ENCODE data around the gene ANTXRL.
"Not testable (repeated sequence)": the region's sequence is repeated elsewhere in the genome, so short reads cannot be mapped to it uniquely, and the experiment has no call there.

ANTXRL gene

GRCh38 chr10:46310143-46310514 lies 23.3 kb downstream of the ANTXRL start:
- no peak for DNase-seq

- no peak for DNase-seq
Measured at GRCh38 chr10:46310851-46311250, 24.1 kb downstream of the ANTXRL start.

DNA sequence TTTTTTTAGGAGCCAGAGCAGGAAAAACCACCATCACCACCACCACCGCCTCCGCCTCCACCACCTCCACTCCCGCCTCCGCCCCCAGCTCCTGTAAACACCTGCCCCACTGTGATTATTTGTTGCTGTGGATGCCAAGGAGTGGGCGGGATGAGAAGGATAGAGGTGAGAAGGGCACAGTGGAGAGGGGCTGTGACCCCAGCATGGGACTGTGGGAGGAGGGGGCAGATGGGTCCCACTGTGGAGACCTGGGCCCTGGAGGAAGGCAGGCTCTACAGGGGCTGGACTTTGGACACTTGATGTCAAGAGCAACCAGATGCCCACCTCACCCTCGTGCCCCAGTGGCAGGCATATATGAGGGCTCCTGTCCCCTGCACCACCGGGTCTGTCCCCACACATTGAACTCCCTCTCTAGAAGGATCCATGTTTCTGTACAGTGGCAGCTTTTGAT lies 24.7 kb downstream of the ANTXRL start:
- no peak for DNase-seq

GRCh38 chr10:46311961-46312431 lies 25.2 kb downstream of the ANTXRL start:
- not testable (repeated sequence) for DNase-seq

- no peak for DNase-seq
Measured at GRCh38 chr10:46312953-46313352, 26.2 kb downstream of the ANTXRL start.

DNA sequence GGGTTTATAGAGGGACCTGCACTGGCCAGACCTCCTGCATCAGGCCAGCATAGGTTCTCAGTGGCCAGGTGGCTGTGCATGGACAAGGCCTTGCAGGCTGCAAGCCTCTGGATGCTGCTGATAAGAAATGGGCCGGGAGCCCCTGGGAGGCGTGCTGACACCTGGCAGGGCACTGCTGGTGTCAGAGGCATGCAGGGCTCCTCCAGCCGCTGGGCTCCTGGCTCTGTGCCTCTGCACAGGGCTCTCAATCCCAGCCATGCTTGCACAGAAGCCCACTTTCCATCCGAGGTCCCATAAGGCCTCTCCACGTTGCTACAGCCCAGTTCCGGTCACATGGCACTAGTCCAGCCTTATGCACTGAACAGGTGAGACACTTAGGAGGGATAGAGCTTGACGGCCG lies 27.3 kb downstream of the ANTXRL start:
- DNase-seq, result no peak

GRCh38 chr10:46315071-46315860 lies 28.5 kb downstream of the ANTXRL start:
- DNase-seq, result not testable (repeated sequence)

DNA sequence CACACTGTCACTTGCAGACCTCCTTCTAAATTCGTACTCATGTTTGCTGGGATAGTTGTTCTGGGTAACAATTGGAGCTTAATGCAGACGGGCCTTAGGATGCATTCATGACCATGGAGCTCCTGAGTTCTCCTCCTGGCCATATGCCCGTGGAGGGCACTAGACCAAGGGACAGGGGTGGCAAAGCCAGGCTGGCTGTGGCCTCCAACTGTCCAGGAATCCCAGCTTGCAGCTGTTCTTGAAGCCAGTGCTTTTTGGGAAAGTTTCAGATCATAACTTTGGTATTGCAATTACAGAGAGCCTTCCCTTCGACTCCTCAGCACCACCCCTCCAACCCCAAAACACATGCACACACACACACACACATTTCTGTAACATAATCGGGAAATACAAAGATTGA lies 30.6 kb downstream of the ANTXRL start:
- DNase-seq, result no peak

- DNase-seq, result no peak
Measured at GRCh38 chr10:46317889-46318288, 31.1 kb downstream of the ANTXRL start.

DNA sequence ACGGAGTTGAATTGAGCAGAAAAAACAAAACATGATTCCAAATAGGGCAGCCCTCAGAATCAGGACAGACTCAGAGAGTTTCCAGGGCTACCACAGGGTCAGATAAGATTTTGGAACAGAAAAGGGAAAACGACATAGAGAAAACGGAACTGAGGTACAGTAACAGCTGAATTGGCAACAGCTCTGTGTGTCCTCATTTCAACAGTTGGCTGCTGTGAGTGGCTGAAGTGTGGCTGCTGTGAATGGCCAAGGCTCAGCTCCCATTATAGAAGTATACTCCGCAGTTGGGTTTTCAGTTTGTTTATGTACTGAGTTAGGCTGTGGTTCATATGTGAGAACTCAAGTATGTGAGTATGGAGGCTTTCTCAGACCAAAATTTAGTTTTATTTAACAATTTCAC lies 32.0 kb downstream of the ANTXRL start:
- DNase-seq, result no peak

DNA sequence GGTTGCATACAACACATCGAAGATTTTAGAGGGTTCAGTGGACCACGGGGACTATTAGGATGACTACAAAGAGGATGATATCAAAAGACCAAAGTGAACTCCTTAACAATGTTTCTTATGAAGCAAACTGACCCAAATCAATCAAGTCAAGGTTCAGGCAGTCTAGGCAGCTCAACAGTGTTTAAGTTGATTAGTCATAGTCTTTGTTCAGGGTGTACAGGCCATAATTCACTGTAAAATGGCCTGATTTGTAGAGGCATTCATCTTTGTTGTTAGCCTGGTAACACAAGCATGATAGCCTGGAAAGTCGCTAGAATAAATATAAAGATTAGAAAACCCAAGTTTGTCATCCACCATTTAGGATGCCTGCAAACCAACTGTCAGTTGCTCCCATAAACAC lies 32.6 kb downstream of the ANTXRL start:
- no peak for DNase-seq

DNA sequence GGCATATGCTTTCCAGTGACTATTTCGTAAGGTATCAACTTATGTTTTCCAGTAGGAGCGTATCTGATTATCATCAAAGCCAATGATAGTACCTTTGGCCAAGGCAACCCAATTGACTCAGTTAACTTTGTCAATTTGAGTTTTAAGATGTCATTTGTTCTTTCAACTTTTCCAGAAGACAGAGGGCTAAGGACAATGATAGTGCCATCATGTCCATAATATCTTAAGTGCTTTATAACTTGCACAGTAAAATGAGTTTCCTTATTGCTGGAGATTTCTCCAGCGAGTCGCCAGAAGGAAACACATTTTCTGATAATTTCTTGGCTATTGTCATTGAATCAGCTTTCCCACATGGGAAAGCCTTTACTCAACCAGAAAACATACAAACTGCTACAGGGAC lies 35.0 kb downstream of the ANTXRL start:
- DNase-seq, result no peak

DNA sequence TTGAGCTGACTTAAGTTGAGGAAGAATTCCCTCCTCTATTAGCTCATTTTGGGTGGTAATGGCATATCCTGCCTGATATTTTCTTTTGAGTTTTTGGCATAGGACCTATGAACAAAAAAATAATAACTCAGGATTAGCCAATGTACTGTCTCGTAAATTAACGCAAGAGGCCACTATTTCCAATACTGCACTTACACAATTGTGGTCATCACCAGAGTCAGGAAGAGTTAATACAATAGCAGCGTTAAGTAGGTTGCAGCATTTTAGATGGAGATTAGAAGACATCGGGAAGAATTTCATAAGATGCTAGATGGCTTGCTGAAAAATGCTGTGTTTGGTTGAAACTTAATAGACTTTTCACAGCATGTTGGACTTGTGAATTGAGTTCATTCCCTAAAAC lies 36.4 kb downstream of the ANTXRL start:
- DNase-seq, result no peak

GRCh38 chr10:46325021-46325420 lies 38.2 kb downstream of the ANTXRL start:
- DNase-seq, result no peak

- no peak for DNase-seq
Measured at GRCh38 chr10:46326066-46326465, 39.3 kb downstream of the ANTXRL start.

- DNase-seq, result no peak
Measured at GRCh38 chr10:46326971-46327370, 40.2 kb downstream of the ANTXRL start.

DNA sequence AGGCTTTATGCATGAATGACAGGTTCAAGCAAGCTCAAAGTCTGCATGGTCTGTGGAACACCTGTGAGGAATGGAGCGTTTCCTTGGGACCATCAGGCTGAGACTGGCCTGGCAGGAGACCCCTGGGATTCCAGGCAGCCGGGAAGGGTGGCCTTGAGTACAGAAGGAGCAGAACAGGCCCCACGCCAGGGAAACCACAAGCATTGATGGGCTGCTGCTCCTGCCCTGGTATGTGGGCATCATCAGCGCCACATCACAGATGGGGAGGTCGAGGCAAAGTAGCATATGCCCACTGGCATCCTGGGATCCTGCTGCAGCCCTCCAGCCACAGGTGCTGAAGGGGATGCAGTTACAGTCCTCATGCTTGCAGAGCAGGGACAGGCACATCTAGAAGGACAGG lies 40.9 kb downstream of the ANTXRL start:
- DNase-seq, result no peak

DNA sequence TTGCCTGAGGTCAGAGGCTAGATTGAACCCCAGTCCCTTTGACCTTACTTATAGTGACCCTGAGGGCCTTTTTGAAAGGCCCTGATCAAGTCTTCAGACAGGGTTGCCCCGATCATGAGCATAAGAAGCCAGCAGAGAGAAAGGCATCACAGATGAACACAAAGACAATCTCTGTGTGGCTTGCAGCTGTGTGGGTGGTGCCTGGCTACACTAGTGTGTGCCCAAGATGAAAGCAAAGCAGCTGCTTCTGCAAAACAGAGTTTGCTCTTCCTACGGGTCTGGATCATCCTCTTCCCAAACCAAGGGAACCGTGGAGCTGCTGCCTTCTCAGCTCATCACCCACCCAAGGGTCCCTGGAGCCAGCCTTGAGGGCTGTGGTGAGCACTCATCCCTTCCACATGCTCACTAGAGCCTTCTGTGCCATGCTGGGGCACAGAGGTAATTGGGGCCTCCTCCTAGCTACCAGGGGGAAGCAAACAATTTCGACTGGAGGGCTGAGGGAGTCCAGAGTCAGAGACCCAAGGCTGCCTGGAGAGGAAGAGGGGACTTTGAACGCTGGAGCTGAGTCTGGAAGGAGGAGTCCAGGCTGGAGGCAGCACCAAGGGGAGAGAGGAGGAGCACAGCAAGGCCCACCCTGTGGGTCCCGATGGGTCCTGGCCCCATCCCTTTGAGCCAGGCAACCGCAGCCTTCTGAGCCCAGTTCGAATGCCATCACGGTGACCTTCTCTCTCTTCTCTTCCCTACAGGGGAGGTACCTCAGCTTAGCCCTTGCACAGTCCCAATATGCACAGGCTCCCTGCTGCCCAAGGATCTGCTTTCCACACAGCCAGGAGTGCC lies 42.3 kb downstream of the ANTXRL start:
- no peak for DNase-seq

DNA sequence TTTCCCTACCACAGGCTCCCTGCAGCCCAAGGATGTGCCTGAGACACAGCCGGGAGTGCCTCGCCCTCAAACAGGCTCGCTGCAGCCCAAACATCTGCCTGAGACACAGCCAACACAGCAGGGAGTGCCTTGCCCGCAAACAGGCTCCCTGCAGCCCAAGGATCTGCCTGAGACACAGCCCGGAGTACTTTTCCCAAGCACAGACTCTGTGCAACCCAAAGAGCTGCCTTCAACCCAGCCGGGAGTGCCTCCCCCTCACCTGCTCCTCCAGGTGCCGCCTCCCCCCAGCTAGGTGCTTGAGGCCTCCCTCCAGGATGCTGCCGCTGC lies 42.9 kb downstream of the ANTXRL start:
- no peak for DNase-seq

- DNase-seq, result no peak
Measured at GRCh38 chr10:46330894-46331293, 44.1 kb downstream of the ANTXRL start.

DNA sequence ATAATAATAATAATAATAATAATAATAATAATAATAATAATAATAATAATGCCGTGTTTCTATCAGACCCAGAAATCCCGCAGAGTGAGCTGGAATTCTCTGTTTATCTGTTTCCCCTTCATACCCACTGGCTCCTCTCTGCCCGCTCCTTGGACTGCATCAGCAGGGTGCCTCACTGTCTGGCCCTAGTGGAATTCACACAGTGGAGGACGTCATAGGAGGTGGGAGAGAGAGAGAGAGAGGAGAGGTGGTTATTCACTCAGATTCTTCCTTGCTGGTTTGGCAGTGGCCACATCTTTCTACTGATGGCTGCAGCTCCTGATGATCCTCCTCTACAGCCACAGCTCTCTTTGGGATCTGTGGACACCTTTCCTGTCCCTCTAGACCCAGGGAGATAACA lies 78.7 kb downstream of the ANTXRL start:
- not testable (repeated sequence) for DNase-seq

GRCh38 chr10:46367209-46367608 lies 80.4 kb downstream of the ANTXRL start:
- DNase-seq, result not testable (repeated sequence)

DNA sequence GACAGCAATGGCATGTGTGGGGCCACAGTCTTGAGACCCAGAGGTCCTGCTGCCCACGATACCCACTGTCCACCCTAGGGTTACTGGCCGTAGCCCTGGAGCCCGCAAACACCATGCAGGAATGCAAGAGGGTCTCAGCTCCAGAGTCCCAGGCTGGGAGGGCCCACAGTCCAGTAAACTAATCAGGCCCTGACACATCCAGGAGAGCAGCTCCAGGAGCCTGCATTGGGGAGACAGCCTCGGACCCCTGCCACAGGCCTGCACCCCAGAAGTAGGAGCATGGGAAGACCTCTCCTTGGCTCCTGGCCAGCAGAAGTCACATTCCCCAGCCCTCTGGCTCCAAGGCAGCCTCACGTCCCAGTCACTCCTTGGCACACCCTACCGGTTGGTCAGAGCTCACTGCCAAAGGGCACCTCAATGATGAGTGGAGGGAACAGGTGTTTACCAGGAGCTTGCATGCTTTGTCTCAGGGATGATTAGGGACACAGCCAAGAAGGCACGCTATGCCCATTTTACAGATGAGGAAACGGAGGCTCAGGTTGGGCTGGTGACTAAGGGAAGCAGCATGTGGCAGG lies 81.0 kb downstream of the ANTXRL start:
- DNase-seq, result not testable (repeated sequence)

DNA sequence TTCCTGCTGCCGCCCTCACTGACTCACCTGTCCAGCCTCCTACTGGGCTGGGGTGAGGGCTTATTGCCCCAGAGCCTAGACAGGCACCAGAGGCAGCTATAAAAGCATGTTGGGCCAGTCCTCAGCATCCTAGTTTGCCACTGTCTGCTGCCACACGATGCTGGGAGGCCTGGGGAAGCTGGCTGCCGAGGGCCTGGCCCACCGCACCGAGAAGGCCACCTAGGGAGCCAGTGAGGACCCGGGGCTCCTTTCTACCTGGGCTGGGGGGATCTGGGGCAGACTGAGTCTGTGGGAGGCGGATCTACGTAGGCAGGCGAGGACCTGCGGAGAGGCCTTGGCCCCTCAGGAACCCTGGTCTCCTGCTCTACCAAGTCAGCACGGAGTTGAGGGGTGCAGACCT lies 82.2 kb downstream of the ANTXRL start:
- DNase-seq, result not testable (repeated sequence)
